ENCODE data around the gene AGTRAP.

AGTRAP gene

DNA sequence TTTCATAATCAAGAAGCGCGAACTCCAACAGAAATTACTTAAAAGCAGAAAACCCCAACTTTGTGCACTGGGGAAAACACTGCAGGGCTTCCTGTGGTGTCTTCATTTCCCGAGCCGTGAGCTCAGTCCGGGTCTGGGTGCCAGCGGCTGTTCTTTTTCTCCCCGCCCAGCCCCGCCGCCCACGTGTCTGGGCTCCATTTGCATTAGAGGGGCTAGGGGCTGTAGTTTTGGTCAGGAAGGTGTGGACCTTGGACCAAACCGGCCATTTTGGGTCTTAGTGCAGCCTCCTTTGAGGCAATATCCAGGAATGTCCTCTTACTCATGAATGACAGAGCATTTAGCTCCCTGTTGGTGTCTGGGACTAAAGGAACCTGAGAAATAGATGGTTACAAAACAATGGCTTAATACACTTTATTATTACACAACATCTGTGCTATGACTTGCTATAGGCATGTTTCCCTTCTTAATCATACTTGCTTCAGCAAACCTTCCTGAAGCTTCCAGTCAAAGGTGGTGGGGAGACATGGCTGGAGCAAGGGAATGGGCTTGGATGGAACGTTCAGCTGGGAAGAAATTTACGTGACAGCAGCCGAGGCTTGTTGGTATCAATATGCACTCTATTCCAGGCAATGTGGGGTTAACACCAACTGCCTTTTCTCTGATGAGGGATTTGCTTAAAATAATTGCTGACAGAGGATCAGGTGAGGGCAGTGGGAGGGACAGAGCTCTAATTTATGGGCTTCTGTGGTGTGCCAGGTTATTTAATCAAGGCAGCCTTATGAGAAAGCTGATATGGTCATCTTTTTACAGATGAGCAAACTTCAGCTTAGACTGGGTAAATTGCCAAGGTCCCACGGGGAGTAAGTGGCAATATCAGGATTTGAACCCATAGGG lies 1.1 kb downstream of the AGTRAP start:
- peak; percentile 43 for DNase-seq

DNA sequence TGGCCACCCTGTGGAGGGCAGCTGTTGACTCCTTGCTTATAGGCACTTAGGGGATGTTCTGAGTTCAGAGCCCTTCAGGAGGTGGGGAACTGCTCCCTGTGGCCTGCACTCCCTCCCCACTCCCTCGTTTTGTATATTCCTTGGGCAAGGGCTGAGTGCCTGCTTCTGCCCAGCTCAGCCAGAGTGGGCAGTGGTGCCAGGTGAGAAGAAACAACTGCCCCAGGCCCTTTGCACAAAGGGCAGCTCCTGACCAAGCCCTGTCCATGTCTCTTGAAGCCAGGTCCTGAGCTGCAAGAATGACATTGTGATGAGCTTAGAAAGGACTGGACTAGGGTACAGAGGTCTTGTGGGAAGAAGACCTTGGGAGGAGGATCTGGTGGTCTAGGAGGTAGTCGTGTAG lies 2.2 kb downstream of the AGTRAP start:
- no peak for DNase-seq

DNA sequence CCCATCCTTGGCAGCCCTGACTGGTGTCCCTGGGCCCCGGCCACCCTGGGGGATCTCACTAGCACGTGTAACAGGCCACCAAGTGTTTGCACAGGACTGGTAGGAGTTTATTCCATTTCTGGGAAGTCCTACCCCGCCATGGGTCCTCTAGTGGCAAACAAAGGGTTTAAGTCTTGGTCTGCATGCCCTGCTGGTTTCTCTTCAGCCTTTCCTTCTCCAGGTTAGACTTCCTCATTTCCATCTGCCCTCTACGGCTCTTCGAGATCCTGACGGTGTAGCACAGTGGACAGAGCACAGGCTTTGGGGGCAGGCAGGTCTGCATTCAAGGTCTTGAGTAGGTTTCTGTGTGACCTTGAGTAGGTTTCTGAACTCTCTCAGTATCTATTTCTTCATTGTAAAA lies 2.8 kb downstream of the AGTRAP start:
- no peak for DNase-seq

DNA sequence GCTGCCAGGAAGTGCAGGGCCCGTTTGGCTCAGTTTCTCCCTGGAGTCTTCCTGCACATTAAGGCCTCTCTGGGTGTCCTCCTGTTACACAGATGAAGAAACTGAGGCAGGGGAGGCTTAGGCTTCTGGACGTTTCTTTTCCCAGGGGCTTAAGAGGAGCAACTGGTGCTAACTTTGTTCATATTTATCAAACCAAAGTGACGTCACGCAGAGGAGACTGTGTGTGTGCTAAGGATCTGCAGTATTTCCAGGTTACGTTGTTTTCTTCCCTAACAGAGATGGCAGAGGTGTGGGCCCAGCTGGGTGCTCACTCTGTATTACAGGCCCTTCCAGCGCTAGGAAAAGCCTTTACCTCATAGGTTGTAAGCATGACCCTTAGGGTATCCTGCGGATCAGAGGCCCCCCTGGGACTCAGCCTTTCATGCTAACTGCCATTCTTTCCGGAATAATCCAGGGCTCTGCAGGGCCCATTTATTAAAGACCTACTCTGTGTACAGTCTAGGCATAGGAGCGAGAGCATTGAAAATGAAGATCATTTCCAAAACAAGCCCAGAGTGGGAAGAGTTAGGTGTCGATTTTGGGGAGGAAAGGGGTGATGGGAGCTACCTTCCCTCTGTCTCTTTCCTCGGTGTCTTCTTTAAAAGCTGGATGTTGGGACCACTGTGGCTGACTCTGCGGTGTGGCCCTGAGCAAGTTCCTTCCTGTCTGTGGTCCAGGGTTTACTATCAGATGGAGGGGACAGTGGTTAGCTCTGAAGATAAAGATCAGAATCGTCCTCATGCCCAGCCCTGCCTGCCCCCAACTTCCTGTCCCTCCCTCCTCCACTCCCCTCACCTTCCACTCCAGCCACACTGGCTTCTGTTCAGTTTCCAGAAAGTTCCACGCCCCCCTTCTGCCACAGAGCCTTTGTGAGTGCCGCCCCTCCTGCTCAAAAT lies 4.6 kb downstream of the AGTRAP start:
- no peak for DNase-seq

DNA sequence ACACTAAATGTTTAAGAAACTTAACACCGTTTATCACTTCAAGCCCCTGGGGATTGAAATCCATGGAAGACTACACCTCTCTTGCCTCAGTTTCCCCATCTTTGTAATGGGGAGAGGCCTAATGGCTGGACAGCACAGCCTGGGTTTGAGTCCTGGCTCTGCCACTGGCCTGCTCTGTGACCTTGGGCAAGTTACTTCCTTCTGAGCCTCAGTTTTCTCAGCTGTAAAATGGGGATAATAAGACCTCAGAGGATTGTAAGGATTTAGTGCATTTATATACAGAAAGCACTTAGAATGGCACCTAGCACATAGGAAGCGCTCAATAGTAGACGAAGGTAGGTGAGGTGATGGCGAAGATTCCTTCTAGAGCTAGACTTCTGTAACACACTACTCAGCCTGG lies 5.5 kb downstream of the AGTRAP start:
- DNase-seq: no peak

DNA sequence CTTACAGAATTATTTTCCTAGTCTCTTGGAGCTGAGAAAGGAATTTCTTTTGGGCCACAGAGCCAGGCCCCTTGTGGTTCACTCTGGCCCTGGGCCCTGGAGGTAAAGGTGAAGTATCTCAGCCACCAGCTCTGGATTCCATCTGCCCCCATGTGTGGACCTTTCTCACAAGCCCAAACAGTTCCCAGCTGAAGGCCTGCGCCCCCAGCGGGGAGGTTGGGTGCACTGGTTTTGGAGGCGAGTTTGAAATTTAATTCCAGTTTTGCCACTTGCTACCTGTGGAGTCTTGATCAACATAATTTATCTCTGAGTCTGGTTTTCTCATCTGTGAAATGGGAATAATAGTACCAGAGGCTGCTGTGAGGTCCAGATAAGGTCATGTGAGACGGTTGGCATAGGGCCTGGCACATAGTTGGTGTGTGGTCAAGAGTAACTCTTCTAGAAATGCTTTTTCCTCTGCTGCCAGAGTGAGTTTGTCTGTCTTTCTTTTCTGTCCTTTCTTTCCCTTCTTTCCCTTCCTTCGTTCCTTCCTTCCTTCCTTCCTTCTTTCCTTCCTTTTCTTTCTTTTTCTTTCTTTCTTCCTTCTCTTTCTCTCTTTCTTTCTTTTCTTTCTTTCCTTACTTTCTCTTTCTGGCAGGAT lies 6.1 kb downstream of the AGTRAP start:
- no peak for DNase-seq

DNA sequence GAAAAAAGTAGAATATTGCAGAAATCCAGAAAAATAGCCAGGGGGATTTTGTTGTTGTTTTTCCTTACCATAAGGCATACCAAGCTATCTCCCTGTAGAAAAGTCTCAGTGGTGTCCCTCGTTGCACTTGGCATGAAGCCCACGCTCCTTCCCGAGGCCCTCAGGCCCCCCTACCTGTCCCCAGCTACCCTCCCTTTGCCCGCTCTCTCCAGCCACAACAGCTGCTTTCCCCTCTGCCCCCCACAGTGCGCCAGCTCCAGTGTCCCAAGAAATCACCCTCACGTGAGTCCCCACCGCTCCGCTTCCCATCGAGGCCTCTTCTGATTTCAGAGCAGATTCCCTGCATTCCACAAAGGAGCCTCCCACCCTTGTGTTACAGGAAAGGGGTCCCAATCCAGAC lies 8.4 kb downstream of the AGTRAP start:
- no peak for DNase-seq

DNA sequence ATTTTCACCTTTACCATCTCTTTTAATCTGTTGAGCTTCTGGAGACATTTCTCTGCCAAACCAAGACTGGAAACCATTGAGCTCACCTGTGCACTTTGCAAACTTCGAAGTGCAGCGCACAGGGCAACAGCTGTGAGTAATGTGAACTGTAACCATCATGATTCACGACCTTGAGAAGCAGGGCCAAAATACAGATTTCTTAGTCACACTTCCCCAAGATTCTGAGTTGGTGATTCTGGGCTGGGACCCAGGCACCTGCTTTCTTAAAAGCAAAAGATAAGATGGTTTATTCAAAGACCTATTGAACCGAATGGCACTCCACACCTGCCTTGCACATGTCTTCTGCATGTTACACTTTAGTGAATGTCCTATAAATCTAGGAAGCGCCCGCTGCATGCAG lies 10.2 kb downstream of the AGTRAP start:
- DNase-seq: no peak

DNA sequence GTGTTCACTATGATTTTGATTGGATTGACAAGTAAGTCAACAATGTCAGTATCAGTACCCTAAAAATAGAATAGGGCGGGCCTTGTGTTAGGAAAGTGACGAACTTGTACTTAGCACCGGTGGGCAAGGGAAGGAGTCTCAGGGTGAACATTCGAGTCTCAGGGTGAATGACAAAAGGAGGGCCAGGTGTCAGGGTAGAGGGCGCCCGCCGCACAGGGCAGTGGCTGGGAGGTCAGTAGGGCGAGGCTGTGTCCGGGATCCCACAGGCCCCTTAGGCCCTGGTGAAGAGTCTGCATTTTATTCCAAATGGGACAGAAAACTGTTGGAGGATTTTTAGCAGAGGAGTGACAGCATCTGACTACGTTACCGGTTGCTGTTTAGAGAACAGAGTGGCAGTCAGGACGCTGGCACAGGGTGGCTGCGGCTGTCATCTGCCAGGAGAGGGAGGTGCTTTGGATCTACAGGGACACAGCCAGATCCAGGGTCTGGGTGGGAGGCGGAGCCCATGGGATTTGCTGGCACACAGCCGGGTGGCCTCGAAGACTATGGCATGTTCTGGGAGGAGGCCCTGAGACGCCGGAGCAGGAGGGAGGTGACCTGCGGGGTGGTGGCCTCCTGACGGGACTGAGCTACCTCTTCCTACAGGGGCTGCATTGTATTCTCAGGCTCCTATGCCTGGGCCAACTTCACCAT lies 11.0 kb downstream of the AGTRAP start:
- DNase-seq: no peak

DNA sequence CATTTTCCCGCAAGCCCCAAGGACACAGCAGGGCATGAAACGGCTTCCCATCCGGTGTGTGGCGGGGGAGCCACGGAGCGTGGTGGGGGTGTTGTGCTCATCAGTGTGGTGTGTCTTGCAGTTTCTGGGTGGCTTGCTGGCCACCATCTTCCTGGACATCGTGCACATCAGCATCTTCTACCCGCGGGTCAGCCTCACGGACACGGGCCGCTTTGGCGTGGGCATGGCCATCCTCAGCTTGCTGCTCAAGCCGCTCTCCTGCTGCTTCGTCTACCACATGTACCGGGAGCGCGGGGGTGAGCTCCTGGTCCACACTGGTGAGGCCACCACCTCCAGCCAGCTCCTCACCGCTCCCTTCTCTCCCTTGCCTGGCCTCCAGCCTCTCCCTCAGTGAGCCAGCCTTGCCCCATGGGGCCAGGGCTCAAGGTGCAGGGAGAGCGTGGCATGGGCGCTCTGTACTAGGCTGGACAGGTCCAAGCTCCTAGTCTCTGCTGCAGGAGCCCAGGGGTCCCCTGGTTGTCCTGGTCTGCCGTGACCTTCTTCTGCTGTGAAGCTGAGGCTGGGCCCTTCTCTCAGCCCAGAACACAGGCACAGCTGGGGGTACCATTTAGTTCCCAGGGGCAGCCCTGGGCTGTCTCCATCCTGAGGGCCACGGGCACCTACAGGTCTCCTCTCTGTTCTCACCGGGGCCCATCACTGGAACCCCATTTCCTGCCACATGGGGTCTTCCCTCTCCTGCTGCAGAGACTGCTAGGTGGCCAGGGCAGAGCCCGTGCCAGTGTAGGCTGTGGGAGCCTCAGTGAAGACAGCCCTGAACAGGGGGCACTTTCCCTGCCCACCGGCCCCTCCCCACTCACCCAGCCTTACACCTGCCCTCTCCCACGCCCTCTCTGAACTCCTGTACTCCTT lies 12.6 kb downstream of the AGTRAP start:
- DNase-seq: no peak

DNA sequence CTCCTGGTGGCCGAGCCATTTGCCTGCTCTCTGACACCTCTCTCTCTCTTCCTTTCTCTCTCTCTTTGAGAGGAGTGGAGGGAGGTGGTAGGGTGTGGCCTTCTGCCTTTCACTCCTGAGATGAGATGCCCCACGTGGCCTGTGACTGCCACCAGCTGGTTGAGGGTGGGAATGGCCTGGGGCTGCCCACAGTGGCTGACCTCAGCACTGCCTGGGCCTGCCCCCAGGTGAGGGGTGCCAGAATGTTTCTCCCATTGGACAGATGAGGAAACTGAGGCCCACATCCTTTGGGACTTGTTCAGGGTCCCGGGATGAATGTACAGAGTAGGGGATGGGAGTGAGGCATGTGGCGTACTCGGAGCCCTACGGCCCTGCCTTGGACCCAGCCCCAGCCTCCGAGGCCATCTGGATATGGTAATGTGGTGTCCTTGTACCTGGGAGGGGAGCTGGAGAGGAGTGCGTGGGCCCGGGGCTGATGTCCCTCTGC lies 13.3 kb downstream of the AGTRAP start:
- DNase-seq: no peak

DNA sequence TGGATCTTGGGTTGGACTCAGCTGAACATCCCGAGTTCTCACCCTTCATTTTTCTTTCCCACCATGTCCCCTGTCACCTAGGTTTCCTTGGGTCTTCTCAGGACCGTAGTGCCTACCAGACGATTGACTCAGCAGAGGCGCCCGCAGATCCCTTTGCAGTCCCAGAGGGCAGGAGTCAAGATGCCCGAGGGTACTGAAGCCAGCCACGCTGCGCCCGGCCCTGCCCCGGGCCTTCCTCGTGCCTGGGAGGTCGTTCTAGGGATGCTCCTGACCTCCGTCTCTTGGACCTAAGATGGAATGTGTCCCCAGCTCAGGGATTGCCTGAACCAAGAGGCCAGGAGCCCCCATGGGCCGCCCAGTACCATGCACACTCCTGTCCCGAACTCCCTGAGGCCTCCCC lies 14.1 kb downstream of the AGTRAP start:
- DNase-seq: no peak

DNA sequence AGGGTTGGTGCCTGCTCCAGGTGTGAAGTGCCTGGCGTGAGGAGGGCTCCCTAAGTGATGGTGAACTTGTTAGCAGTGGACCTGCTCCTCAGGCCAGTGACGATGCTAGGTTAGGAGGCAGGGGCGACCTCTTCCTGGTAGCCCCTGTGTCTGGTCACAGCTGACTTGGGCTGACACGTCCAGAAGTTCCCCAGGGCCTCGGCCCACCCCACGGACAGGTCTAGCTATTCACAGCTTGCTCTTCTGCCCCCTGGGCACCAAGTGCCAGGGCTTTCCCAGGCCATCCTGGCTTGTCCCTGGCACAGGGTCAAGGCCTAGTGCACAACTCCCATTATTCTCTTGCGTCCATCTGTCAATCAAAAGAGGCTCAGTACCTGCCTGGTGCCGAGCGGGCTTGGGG lies 15.2 kb downstream of the AGTRAP start:
- no peak for DNase-seq

DNA sequence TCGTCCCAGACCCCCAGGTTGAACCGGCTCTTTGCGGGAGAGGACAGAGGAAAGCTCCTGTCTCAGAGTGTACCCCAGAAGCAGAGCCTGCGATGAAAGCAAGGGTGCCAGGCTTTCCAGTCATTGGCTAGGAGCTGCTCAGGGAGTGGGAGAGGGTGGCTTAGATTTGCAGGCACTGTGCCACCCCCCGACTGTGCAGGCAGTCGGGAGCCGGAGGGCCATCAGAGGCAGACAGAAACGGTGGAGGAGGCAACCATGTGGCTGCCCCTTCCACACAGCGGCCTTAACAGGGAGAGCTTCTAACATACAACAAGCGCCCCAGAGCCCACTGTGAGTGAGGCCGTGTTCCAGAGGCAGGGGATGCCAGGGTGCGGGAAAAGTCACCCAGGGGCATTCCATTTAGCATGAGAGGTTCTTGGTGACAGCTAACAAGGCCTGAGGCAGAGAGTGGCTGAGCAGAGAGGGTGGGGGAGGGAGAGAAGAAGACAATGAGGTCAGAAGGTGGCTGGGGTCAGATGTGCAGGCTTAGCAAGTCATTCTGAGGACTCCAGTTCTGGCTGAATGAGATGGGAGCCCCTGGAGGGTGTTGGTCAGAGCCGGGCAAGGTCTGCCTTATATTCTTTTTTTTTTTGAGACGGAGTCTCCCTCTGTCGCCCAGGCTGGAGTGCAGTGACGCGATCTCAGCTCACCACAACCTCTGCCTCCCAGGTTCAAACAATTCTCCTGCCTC lies 16.6 kb downstream of the AGTRAP start:
- DNase-seq: no peak

DNA sequence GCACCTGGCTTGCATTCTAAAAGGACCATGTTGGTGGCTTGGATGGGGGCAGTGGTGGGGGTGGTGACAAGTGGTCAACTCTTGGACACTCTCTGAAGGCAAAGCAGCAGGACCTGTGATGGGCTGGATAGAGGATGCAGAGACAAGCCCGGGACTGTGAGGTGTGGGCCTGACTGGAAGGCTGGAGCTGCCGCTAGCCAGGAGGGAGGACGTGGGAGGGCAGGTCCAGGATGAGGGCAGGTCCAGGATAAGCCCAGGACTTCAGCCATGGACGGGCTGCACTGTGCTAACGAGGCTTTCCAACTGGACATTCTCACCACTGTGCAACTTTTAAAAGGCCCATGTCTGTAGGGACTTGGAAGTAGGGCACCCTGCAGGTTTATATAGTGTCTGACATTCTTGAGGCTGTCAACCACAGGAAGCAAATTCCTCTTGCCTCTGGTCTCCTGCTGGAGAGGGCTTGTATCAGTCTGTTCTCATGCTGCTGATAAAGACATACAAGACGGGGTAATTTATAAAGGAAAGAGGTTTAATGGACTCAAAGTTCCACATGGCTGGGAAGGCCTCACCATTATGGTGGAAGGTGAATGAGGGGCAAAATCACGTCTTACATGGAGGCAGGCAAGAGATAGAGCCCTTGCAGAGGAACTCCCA lies 17.7 kb downstream of the AGTRAP start:
- DNase-seq: no peak

DNA sequence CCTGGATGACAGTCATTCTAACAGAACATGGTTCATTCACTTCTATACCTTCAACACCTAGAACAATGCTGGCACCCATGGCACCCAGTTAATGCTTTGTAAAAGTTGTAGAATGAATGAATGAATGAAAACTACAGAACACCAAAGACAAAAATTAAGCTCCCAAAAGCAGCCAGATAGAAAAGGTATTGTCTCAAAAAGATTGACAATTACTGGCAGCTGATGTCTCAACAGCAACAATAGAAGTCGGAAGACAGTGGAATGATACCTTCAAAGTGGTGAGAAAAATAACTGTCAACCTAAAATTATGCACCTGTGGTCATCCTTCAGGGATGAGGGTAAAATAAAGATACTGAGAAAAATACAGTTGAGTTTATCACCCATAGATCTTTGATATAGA lies 21.1 kb downstream of the AGTRAP start:
- DNase-seq: no peak

DNA sequence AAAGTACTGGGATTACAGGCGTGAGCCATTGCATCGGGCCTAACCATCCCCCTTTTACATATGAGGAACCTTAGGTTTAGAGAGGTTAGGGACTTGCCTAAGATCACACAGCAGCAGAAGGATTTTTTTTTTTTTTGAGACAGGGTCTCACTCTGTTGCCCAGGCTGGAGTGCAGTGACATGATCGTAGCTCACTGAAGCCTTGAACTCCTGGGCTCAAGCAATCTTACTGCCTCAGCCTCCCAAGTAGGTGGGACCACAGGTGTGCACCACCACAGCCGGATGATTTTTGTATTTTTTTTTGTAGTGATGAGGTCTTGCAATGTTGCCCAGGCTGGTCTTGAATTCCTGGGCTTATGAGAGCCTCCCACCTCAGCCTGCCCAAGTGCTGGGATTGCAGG lies 23.9 kb downstream of the AGTRAP start:
- no peak for DNase-seq

DNA sequence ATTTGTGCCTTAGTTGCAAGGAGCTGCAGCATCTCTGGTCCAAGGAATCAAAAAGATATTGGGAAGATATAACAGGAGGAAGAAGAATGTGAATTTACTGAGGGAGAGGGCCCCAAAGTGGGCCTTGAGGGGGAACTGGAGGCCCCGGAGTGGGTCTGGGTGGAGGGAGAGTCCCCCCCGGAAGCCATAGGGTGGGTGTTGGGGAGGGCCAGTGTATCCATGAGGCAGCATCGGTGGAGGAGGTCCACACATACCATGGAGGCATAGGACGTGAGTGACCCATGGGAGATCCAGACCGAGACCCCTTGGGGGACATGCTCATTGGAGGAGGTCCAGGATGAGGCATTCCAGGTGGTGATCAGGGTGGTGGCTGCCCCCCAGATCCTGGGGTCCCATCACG lies 25.3 kb downstream of the AGTRAP start:
- DNase-seq: no peak

DNA sequence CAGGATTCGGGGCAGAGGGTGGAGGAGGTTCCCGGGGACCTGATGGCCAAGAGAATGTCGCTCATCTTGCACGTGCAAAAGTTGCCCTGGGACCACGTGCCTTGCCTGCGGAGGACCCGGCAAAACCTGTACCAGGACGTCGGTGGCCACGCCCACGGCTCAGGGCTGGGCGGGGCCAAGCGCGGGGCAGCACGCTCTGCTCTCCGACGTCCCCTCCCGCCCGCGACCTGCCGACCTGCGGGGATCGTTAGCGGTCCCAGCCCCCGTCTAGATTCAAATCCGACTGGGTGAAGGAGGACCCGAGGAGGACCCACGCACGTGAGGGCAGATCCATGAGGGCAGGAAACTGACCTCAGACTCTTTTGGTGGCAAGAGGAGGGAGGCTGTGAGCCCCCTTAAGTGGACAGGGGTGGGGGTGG lies 26.1 kb downstream of the AGTRAP start, which contains the start of gene C1orf167:
C1orf167 (plus strand) TSS at position 206 of the 419 bp plus-strand sequence. CDS start 2,208 bp downstream, outside the sequence.
- no peak for DNase-seq

DNA sequence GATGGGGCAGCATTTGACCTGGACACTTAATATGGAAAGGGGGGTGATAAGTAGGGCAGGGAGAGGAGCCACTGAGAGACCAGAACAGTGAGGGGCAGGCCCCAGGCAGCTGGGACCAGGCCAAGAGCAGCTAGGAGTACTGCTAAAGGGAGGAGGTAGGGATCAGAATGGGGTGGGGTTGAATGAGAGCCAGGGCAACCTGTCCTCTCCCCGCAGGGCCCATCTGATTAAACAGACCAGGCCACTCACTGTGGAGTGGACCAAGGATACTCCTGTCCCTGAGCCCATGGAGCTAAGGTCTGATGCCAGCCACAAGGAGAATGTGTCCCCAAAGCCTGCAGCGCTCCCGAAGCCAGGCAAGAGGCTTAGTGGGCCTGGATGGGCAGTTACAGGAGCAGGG lies 28.2 kb downstream of the AGTRAP start:
- no peak for DNase-seq

Measured in DMS79 treated with DMSO at 0.1 percent for 48 hours (cell line).